ENCODE data around the gene XYLT2.
A peak's percentile ranks its signal among the peaks of the same experiment; 100 is the strongest.

The XYLT2 gene

GRCh38 chr17:50328363-50329325 is 17.3 kb upstream of the XYLT2 start:
- ATAC-seq (ENCODE audit: low read depth) (no peak), DNase-seq (ENCODE audit: low spot score) (no peak)
- Histone ChIP-seq H3K36me3 (ENCODE audit: low read depth) (no peaks in the 10 kb centered on the region), H3K4me1 (ENCODE audit: insufficient read depth, poor library complexity, severe bottlenecking) (no peaks in the 10 kb centered on the region), H3K4me3 (ENCODE audit: severe bottlenecking) (no peak overlapping the region), H3K27me3 (ENCODE audit: insufficient read depth, poor library complexity, severe bottlenecking) (no peaks in the 10 kb centered on the region), H3K27ac (ENCODE audit: poor library complexity, severe bottlenecking) (no peak overlapping the region), H3K9me3 (ENCODE audit: severe bottlenecking) (no peaks in the 10 kb centered on the region)
- TF ChIP-seq CTCF (IDR thresholded peaks at IDR 0.05; ENCODE audit: poor library complexity, severe bottlenecking), result no peak

- no peak for ATAC-seq (ENCODE audit: low read depth)
- no peaks in the 10 kb centered on the region for H3K4me1 ChIP-seq (ENCODE audit: insufficient read depth, poor library complexity, severe bottlenecking)
- no peak for DNase-seq (ENCODE audit: low spot score)
- no peaks in the 10 kb centered on the region for H3K27me3 ChIP-seq (ENCODE audit: insufficient read depth, poor library complexity, severe bottlenecking)
- H3K36me3 ChIP-seq (ENCODE audit: low read depth), result no peaks in the 10 kb centered on the region
- H3K4me3 ChIP-seq (ENCODE audit: severe bottlenecking), result no peak overlapping the region
- no peaks in the 10 kb centered on the region for H3K9me3 ChIP-seq (ENCODE audit: severe bottlenecking)
- no peak for TF ChIP-seq CTCF (IDR thresholded peaks at IDR 0.05; ENCODE audit: poor library complexity, severe bottlenecking)
- no peak overlapping the region for H3K27ac ChIP-seq (ENCODE audit: poor library complexity, severe bottlenecking)
These were observed 16.2 kb upstream of the XYLT2 start for GRCh38 chr17:50329716-50330115.

GRCh38 chr17:50330151-50330775 is 15.7 kb upstream of the XYLT2 start:
- no peak for TF ChIP-seq CTCF (IDR thresholded peaks at IDR 0.05; ENCODE audit: poor library complexity, severe bottlenecking)
- H3K27ac ChIP-seq (ENCODE audit: poor library complexity, severe bottlenecking), result no peak overlapping the region
- no peaks in the 10 kb centered on the region for H3K27me3 ChIP-seq (ENCODE audit: insufficient read depth, poor library complexity, severe bottlenecking)
- H3K9me3 ChIP-seq (ENCODE audit: severe bottlenecking), result no peaks in the 10 kb centered on the region
- no peaks in the 10 kb centered on the region for H3K4me1 ChIP-seq (ENCODE audit: insufficient read depth, poor library complexity, severe bottlenecking)
- no peaks in the 10 kb centered on the region for H3K36me3 ChIP-seq (ENCODE audit: low read depth)
- DNase-seq (ENCODE audit: low spot score) (no peak), ATAC-seq (ENCODE audit: low read depth) (no peak)
- H3K4me3 ChIP-seq (ENCODE audit: severe bottlenecking), result no peak overlapping the region

- H3K36me3 ChIP-seq (ENCODE audit: low read depth), result no peaks in the 10 kb centered on the region; the same call in 1 of the 2 replicates
- peak; percentile 54; the same call in 1 of the 3 replicates for ATAC-seq (ENCODE audit: low read depth)
- H3K4me3 ChIP-seq (ENCODE audit: severe bottlenecking), result no peak overlapping the region
- DNase-seq (ENCODE audit: low spot score), result no peak
- no peaks in the 10 kb centered on the region for H3K27me3 ChIP-seq (ENCODE audit: insufficient read depth, poor library complexity, severe bottlenecking)
- H3K4me1 ChIP-seq (ENCODE audit: insufficient read depth, poor library complexity, severe bottlenecking), result no peaks in the 10 kb centered on the region
- no peaks in the 10 kb centered on the region for H3K9me3 ChIP-seq (ENCODE audit: severe bottlenecking)
- no peak overlapping the region for H3K27ac ChIP-seq (ENCODE audit: poor library complexity, severe bottlenecking)
- TF ChIP-seq CTCF (IDR thresholded peaks at IDR 0.05; ENCODE audit: poor library complexity, severe bottlenecking), result no peak
These were observed 14.7 kb upstream of the XYLT2 start for GRCh38 chr17:50331085-50331791.

All from RWPE2 (cell line).